Testis (tissue), 2 donors: ENCODE measurements around the gene NXPH3.

Experiments
- POLR2A ChIP-seq: fragments of 450-650 bp; IDR thresholded peaks from one replicate; pipeline ENCODE4 v1.6.1; 2017; ENCODE audit warnings: antibody characterized with exemption, mild to moderate bottlenecking, moderate library complexity
- TF ChIP-seq, protein P1 (sequence below), 3 experiments: fragments of 450-650 bp in 2 of 3; fragments of 200-600 bp in 1 of 3; sonication (generic) in 1 of 3; IDR thresholded peaks; one replicate each; pipeline ENCODE4 v1.5.1; 2016 to 2019; ENCODE audit warnings: antibody characterized with exemption in 3 of 3, mild to moderate bottlenecking in 2 of 3, moderate library complexity in 1 of 3

DNA sequence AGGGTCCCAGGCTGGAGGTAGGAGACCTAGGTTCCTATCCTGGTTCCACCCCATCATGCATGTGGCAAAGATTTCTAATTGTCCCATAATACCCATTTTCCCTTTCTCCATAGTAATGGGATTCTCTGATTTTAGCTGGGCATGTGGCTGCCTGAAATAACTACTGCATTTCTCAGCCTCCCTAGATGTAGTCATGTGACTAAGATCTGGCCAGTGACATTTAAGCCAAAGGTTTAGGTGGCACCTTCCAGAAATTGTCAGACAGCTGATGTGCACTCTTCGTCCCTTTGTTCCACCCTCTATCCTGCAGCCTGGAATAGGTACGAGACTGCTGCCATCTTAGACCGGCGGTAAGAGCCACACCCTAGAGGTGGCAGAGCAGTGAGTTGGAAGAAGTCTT is 8.2 kb downstream of the NXPH3 start:
- TF ChIP-seq, protein P1, sequence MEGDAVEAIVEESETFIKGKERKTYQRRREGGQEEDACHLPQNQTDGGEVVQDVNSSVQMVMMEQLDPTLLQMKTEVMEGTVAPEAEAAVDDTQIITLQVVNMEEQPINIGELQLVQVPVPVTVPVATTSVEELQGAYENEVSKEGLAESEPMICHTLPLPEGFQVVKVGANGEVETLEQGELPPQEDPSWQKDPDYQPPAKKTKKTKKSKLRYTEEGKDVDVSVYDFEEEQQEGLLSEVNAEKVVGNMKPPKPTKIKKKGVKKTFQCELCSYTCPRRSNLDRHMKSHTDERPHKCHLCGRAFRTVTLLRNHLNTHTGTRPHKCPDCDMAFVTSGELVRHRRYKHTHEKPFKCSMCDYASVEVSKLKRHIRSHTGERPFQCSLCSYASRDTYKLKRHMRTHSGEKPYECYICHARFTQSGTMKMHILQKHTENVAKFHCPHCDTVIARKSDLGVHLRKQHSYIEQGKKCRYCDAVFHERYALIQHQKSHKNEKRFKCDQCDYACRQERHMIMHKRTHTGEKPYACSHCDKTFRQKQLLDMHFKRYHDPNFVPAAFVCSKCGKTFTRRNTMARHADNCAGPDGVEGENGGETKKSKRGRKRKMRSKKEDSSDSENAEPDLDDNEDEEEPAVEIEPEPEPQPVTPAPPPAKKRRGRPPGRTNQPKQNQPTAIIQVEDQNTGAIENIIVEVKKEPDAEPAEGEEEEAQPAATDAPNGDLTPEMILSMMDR (IDR thresholded peaks at IDR 0.05) = no peak
- no peak for TF ChIP-seq POLR2A
